ENCODE data around the gene PARM1. TPM values are rescaled to one million over a fixed set of nuclear protein-coding genes. Genes with fewer than 3 reads are reported as not detected.

The PARM1 gene
- total RNA-seq, 1 donor from 2014 or later: not detected

DNA sequence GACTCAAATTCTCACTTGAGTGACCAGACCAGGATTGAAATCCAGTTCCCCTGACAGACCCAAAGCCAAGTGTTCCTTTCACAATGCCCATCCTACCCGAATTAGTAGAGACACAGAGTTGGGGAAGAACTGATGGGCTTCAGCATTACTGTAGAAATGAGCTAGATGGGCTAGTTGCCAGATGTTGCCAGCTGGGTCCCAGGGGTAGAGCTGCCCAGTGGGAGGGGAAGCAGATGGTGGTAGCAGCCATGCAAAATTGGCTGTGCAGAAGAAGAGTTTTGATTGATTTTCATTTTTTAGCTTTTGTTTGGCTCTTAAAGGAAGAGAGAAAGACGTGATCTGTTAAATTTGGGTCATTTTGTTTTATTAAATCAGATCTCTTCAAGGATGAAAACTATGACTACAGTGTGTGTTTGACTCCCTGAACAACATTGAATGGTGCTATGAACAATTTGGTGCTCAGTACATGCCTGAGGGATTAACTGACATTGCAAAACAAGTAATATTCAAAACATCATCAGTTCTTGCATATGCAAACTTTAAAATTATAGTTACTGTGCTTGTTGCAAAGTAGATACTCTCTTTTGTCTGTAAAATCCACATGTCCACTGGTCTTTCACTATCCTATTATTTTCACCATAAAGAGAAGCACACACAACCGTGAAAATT lies 86.0 kb downstream of the PARM1 start:
- Mint-ChIP-seq H3K4me3 (ENCODE audit: unreplicated experiment) (no peak overlapping the region), H3K4me1 (ENCODE audit: unreplicated experiment) (no peaks in the 10 kb centered on the region), H3K36me3 (ENCODE audit: unreplicated experiment) (no peaks in the 10 kb centered on the region), H3K9me3 (ENCODE audit: unreplicated experiment) (peaks cover 3% of the 10 kb centered on the region), H3K27me3 (ENCODE audit: unreplicated experiment) (no peaks in the 10 kb centered on the region), H3K27ac (ENCODE audit: unreplicated experiment) (no peak overlapping the region)
- TF ChIP-seq, protein P1, sequence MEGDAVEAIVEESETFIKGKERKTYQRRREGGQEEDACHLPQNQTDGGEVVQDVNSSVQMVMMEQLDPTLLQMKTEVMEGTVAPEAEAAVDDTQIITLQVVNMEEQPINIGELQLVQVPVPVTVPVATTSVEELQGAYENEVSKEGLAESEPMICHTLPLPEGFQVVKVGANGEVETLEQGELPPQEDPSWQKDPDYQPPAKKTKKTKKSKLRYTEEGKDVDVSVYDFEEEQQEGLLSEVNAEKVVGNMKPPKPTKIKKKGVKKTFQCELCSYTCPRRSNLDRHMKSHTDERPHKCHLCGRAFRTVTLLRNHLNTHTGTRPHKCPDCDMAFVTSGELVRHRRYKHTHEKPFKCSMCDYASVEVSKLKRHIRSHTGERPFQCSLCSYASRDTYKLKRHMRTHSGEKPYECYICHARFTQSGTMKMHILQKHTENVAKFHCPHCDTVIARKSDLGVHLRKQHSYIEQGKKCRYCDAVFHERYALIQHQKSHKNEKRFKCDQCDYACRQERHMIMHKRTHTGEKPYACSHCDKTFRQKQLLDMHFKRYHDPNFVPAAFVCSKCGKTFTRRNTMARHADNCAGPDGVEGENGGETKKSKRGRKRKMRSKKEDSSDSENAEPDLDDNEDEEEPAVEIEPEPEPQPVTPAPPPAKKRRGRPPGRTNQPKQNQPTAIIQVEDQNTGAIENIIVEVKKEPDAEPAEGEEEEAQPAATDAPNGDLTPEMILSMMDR (IDR thresholded peaks at IDR 0.05): no peak
- DNase-seq (ENCODE audit: extremely low spot score, unreplicated experiment): no peak

GRCh38 chr4:75025431-75025830 lies 92.5 kb downstream of the PARM1 start:
- H3K27me3 Mint-ChIP-seq (ENCODE audit: unreplicated experiment): peaks cover 8% of the 10 kb centered on the region
- H3K9me3 Mint-ChIP-seq (ENCODE audit: unreplicated experiment): peaks cover 3% of the 10 kb centered on the region
- no peak overlapping the region for H3K27ac Mint-ChIP-seq (ENCODE audit: unreplicated experiment)
- no peak overlapping the region for H3K4me3 Mint-ChIP-seq (ENCODE audit: unreplicated experiment)
- TF ChIP-seq, protein P1 (IDR thresholded peaks at IDR 0.05): no peak
- H3K36me3 Mint-ChIP-seq (ENCODE audit: unreplicated experiment): no peaks in the 10 kb centered on the region
- DNase-seq (ENCODE audit: extremely low spot score, unreplicated experiment): no peak
- H3K4me1 Mint-ChIP-seq (ENCODE audit: unreplicated experiment): no peaks in the 10 kb centered on the region

GRCh38 chr4:75028196-75028854 lies 95.4 kb downstream of the PARM1 start:
- no peak overlapping the region for H3K4me3 Mint-ChIP-seq (ENCODE audit: unreplicated experiment)
- no peak for DNase-seq (ENCODE audit: extremely low spot score, unreplicated experiment)
- H3K27me3 Mint-ChIP-seq (ENCODE audit: unreplicated experiment): peaks cover 8% of the 10 kb centered on the region
- TF ChIP-seq, protein P1 (IDR thresholded peaks at IDR 0.05): no peak
- no peaks in the 10 kb centered on the region for H3K4me1 Mint-ChIP-seq (ENCODE audit: unreplicated experiment)
- no peaks in the 10 kb centered on the region for H3K9me3 Mint-ChIP-seq (ENCODE audit: unreplicated experiment)
- no peak overlapping the region for H3K27ac Mint-ChIP-seq (ENCODE audit: unreplicated experiment)
- H3K36me3 Mint-ChIP-seq (ENCODE audit: unreplicated experiment): no peaks in the 10 kb centered on the region

GRCh38 chr4:75030028-75030427 lies 97.1 kb downstream of the PARM1 start:
- Mint-ChIP-seq H3K4me1 (ENCODE audit: unreplicated experiment) (no peaks in the 10 kb centered on the region), H3K27me3 (ENCODE audit: unreplicated experiment) (peaks cover 11% of the 10 kb centered on the region), H3K36me3 (ENCODE audit: unreplicated experiment) (no peaks in the 10 kb centered on the region), H3K4me3 (ENCODE audit: unreplicated experiment) (no peak overlapping the region), H3K9me3 (ENCODE audit: unreplicated experiment) (no peaks in the 10 kb centered on the region), H3K27ac (ENCODE audit: unreplicated experiment) (no peak overlapping the region)
- no peak for DNase-seq (ENCODE audit: extremely low spot score, unreplicated experiment)
- TF ChIP-seq, protein P1 (IDR thresholded peaks at IDR 0.05): no peak

DNA sequence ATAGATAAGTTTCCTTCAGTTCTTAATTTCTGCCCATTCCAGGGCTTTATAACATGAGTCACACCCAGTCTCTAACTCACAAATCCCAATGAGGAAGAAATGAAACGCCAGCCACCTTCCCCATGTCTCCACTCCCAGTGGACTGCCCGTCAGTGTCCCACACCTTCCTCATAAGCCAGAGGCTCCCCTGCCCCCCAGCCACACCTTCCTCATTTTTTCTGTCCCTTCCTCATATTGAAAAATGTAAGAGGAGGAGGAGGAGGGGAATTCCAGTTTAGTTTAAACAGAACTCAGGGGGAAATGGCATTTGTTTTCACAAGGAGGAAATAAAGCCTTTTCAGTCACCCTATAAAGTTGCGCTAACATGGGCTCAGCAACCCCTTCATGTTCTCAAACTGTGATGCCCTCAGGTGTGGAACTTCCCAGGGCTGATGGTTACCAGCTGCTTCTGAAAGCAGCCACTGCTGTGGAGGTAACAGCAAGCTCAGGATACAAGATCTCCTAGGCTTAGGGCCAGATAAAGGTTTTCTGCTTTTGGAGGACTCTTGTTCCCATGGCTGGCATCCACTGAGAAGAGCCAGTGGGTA lies 97.8 kb downstream of the PARM1 start:
- peaks cover 8% of the 10 kb centered on the region for H3K27me3 Mint-ChIP-seq (ENCODE audit: unreplicated experiment)
- TF ChIP-seq, protein P1 (IDR thresholded peaks at IDR 0.05): no peak
- H3K4me1 Mint-ChIP-seq (ENCODE audit: unreplicated experiment): no peaks in the 10 kb centered on the region
- H3K4me3 Mint-ChIP-seq (ENCODE audit: unreplicated experiment): no peak overlapping the region
- H3K27ac Mint-ChIP-seq (ENCODE audit: unreplicated experiment): no peak overlapping the region
- H3K9me3 Mint-ChIP-seq (ENCODE audit: unreplicated experiment): no peaks in the 10 kb centered on the region
- no peaks in the 10 kb centered on the region for H3K36me3 Mint-ChIP-seq (ENCODE audit: unreplicated experiment)
- DNase-seq (ENCODE audit: extremely low spot score, unreplicated experiment): no peak

Measured in osteocyte (in vitro differentiated cells).